ENCODE measurements around the gene CREB5.

DNA sequence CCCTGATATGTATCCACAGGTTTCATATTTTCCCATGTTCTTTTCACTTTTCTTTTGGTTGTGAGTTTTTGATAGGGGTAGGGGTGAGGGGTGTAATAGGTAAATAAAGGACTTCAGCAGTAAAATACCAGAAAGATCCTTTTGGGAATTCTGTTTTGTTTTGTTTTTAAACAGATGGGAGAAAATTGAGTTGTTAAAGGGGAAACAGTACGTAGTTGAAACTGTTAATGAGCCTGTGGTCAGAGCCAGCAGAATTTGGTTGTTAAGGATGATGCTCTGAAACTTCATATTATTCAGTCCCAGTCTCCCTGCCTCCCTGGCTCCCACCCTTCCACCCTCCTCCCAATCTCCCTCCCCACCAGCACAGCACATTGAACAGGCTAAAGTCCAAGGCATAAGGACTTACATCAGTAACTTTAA lies 195.9 kb downstream of the CREB5 start:
- no peak for TF ChIP-seq KLF13 (CRISPR knock-in tag; IDR thresholded peaks at IDR 0.05)
- no peak for TF ChIP-seq EP300 (IDR thresholded peaks at IDR 0.05; ENCODE audit: low read depth in 2 of 2, low read length in 2 of 2)
- no peak for TF ChIP-seq EP300 (CRISPR knock-in tag; IDR thresholded peaks at IDR 0.05; ENCODE audit: borderline replicate concordance)
- no peak for TF ChIP-seq ZNF143 (CRISPR knock-in tag; IDR thresholded peaks at IDR 0.05)
- TF ChIP-seq ZKSCAN8 (CRISPR knock-in tag; IDR thresholded peaks at IDR 0.05; ENCODE audit: borderline replicate concordance): no peak
- TF ChIP-seq MAFK (conservative IDR thresholded peaks at IDR 0.05 in 1 of 2, IDR thresholded peaks at IDR 0.05 in 1 of 2; ENCODE audit: low read length in 2 of 2): no peak
- no peak for TF ChIP-seq ZFY (CRISPR knock-in tag; IDR thresholded peaks at IDR 0.05)
- no peak for TF ChIP-seq ZNF224 (CRISPR knock-in tag; IDR thresholded peaks at IDR 0.05)
- no peak for TF ChIP-seq SP1 (IDR thresholded peaks at IDR 0.05)
- TF ChIP-seq SP1 (CRISPR knock-in tag; IDR thresholded peaks at IDR 0.05): no peak
- TF ChIP-seq, protein P1, sequence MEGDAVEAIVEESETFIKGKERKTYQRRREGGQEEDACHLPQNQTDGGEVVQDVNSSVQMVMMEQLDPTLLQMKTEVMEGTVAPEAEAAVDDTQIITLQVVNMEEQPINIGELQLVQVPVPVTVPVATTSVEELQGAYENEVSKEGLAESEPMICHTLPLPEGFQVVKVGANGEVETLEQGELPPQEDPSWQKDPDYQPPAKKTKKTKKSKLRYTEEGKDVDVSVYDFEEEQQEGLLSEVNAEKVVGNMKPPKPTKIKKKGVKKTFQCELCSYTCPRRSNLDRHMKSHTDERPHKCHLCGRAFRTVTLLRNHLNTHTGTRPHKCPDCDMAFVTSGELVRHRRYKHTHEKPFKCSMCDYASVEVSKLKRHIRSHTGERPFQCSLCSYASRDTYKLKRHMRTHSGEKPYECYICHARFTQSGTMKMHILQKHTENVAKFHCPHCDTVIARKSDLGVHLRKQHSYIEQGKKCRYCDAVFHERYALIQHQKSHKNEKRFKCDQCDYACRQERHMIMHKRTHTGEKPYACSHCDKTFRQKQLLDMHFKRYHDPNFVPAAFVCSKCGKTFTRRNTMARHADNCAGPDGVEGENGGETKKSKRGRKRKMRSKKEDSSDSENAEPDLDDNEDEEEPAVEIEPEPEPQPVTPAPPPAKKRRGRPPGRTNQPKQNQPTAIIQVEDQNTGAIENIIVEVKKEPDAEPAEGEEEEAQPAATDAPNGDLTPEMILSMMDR (CRISPR knock-in tag; IDR thresholded peaks at IDR 0.05): no peak
- TF ChIP-seq, protein P2, sequence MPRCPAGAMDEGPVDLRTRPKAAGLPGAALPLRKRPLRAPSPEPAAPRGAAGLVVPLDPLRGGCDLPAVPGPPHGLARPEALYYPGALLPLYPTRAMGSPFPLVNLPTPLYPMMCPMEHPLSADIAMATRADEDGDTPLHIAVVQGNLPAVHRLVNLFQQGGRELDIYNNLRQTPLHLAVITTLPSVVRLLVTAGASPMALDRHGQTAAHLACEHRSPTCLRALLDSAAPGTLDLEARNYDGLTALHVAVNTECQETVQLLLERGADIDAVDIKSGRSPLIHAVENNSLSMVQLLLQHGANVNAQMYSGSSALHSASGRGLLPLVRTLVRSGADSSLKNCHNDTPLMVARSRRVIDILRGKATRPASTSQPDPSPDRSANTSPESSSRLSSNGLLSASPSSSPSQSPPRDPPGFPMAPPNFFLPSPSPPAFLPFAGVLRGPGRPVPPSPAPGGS (CRISPR knock-in tag; IDR thresholded peaks at IDR 0.05): no peak
- TF ChIP-seq JUN (CRISPR knock-in tag; IDR thresholded peaks at IDR 0.05): no peak
- no peak for TF ChIP-seq POLR2A (IDR thresholded peaks at IDR 0.05; ENCODE audit: insufficient read depth in 1 of 2, low read depth in 2 of 2, low read length in 2 of 2)
- TF ChIP-seq RAD21 (CRISPR knock-in tag; IDR thresholded peaks at IDR 0.05): no peak
